Fibroblast of upper back skin (primary cell): ENCODE results near the gene PTF1A.
"Not testable (repeated sequence)": the region's sequence is repeated elsewhere in the genome, so short reads cannot be mapped to it uniquely, and the experiment has no call there.

Experiments
- DNase-seq: peaks from one replicate; pipeline ENCODE4 v3.0.0-alpha.2; 2013

The PTF1A gene

DNA sequence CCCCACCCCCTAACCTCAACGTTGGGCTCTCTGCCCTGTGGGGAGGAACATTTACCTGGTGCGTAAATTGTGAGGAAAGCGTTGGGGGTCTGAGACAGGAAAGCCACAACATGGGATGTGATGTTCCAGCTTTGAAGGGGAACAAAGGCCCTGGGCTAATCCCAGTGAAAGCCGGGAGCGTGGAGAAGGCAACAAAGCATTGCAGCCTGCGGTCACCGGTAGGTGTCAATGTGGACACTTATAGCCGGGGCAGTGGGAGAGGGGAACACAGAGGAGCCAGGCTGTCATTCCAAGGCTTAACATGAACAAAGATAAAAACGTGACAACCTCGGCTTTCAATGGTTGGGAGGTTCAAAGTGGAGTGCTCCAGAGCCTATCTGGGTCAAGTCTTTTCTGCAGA is 12.7 kb downstream of the PTF1A start:
- DNase-seq: no peak

- DNase-seq: no peak
These were observed 14.0 kb downstream of the PTF1A start for GRCh38 chr10:23205972-23206642.

DNA sequence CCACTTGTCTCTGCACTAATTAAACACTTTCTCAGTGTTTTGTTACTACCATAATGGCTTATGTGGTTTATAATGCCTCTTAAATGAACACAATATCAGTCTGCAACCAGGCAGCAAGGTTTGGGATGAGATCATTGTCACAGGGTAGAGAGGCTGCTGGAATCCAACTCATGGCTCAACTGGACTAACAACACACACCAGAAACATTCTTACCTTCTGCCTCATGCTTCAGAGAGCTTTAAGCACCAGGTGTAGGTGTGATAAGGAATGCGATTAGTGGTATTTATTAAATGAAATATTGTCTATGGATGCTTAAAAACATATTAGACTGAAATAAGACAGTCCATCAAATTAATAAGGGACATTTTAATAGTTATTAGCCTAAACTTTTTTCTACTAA is 25.4 kb downstream of the PTF1A start:
- no peak for DNase-seq

- DNase-seq: no peak
These were observed 38.5 kb downstream of the PTF1A start for GRCh38 chr10:23230582-23230981.

GRCh38 chr10:23238015-23238414 is 45.9 kb downstream of the PTF1A start:
- no peak for DNase-seq

- not testable (repeated sequence) for DNase-seq
These were observed 49.7 kb downstream of the PTF1A start for GRCh38 chr10:23241779-23242178.
